HFF-Myc (cell line): ENCODE results near the gene PRSS21.

Experiments
- DNase-seq: peaks from one replicate; pipeline ENCODE4 v3.0.0-alpha.2; 2011; ENCODE audit warnings: low read depth; ENCODE audit errors: extremely low read depth
- H3K4me3 ChIP-seq: replicated peaks from 2 replicates; pipeline ENCODE4 v1.5.1; 2011; ENCODE audit warnings: low read depth, mild to moderate bottlenecking, control low read depth, low read length
- TF ChIP-seq, protein P1 (sequence below): IDR thresholded peaks from 2 replicates; pipeline ENCODE4 v1.5.1; 2012; ENCODE audit warnings: mild to moderate bottlenecking, low read depth, low read length, control low read depth; ENCODE audit errors: missing control alignments

PRSS21 gene

DNA sequence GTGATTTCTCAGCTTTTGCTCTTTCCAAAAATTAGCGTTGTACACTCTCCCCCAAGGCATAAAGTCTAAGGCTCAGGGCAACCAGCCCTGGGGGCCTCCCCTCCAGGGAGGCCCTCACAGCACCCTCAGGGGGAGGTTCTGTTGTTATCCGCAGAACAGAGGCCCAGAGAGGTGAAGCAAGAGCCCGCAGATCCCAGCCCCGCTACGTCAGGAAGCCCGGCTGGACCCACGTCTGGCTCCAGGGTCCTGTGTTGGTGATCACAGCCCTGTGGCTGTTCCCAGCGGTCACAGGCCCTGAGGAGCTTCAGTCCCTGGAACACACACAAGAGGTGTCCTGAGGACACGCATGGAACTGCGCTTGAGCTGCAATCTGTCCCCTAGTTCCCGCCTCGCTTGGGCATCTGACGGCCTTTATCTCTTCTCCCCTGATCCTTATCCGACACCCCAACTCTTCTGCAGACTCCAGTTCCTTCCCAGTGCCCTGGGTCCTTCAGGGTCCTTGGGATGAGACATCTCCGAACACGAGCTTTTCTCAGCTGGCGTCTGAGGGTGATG, 11.9 kb downstream of the PRSS21 start:
- H3K4me3 ChIP-seq = no peak overlapping the region
- no peak for DNase-seq
- TF ChIP-seq, protein P1, sequence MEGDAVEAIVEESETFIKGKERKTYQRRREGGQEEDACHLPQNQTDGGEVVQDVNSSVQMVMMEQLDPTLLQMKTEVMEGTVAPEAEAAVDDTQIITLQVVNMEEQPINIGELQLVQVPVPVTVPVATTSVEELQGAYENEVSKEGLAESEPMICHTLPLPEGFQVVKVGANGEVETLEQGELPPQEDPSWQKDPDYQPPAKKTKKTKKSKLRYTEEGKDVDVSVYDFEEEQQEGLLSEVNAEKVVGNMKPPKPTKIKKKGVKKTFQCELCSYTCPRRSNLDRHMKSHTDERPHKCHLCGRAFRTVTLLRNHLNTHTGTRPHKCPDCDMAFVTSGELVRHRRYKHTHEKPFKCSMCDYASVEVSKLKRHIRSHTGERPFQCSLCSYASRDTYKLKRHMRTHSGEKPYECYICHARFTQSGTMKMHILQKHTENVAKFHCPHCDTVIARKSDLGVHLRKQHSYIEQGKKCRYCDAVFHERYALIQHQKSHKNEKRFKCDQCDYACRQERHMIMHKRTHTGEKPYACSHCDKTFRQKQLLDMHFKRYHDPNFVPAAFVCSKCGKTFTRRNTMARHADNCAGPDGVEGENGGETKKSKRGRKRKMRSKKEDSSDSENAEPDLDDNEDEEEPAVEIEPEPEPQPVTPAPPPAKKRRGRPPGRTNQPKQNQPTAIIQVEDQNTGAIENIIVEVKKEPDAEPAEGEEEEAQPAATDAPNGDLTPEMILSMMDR = no peak

DNA sequence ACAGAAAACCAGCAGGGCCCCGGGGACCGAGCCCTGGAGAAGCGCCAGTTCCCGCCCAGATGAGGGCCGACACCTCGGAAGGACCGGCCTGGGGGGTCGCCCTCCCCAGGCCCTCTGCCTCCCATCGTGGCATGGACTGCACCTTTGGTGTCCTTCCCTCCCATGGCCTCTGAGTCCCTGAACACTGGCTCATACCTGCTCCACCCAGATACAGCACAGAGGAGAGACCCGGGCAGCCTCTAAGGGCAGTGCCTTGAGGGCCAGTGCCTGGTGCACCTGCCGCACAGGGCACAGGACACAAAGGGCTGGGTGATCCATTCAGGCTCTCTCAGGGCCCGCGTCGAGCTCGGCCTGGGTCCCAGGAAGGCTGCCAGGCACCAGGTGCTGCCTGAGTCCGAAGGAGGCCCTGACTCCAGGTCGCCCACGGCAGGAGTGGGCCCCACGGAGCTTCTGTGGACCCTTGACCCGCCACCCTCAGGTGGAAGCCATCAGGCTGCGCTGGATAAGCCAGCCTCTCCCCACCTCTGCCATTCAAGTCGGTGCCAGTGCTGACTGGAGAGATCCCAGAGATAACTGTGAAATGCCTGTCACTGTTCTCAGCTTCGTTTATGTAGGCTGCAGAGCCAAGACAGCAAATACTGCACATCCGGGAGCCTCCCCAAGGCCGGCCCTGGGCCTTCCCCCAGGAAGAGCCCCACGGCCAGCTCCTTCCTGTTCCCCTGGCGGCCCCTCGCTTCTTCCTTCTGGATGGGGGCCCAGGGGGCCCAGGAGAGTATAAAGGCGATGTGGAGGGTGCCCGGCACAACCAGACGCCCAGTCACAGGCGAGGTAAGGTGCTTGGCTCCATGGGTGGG, 12.7 kb downstream of the PRSS21 start, which contains the start of gene ZG16B:
Gene ZG16B (plus strand): TSS at position 803 of the 854 bp plus-strand sequence. CDS start 139 bp downstream, outside the sequence.
- no peak for DNase-seq
- TF ChIP-seq, protein P1 = no peak
- H3K4me3 ChIP-seq = no peak within 1 kb of the TSS

DNA sequence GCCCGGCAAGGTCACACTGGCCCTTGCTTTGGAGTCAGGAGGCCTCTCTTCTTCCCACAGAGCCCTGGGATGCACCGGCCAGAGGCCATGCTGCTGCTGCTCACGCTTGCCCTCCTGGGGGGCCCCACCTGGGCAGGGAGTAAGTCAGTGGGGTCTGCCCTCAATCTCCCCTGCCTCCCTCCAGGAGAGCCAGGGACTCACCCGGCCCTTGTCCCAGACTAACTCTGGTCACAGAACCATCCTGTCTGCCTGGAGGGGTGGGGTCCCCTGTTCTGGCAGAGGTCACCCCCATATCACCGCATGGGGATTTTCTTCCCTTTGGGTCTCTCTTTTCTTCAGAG, 13.3 kb downstream of the PRSS21 start:
- H3K4me3 ChIP-seq = no peak overlapping the region

DNA sequence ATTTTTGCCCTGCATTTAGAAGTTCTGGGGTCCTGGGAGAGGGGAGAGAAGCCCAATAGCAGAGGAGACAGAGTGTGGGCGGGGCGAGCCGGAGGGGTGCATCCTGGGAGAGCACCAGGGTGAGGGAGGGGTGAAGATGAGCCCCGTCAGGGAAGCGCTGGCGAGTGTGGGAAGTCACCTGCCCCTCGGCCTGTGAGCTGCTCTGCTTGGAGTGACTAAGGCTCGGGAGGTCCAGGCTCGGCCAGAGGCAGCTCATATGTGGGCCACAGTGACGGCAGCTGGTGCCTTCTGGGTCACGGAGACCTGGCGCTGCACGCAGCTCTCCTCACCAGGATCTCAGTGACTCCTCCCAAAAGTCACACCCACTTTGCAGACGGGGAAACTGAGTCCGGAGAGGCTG, 14.2 kb downstream of the PRSS21 start:
- H3K4me3 ChIP-seq = no peak overlapping the region
- no peak for DNase-seq
- TF ChIP-seq, protein P1 = no peak

More for the DNA sequence above, 13.3 kb downstream of the PRSS21 start:
- TF ChIP-seq, protein P1 = no peak
- no peak for DNase-seq

DNA sequence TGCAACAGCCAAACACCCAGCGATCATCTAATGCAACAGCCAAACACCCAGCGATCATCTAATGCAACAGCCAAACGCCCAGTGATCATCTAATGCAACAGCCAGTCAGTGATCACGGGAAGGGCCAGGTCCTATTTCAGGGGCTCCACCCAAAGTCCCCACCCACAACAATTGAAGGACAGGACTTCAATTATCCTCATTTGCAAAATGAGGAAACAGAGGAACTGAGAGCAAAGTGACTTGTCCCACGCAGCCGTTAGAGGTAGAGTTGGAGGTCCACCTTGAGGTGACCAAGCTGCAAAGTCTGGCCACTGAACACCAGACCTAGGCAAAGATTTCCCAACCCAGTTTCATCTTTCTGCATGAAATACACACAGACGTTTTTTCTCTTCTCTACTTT, 16.7 kb downstream of the PRSS21 start:
- TF ChIP-seq, protein P1 = no peak
- H3K4me3 ChIP-seq = no peak overlapping the region
- DNase-seq = no peak

DNA sequence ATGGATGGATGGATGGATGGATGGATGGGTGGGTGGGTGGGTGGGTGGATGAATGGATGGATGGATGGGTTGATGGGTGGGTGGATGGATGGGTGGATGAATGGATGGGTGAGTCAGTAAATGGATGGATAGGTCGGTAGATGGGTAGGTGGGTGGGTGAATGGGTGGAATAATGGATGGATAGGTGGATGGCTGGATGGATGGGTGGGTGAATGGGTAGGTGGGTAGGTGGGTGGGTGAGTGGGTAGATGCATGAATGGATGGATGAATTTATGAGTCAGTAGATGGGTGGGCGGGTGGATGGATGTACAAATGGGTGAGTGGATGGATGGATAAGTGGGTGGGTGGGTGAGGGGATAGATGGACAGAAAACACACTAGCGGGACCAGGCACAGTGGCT, 17.9 kb downstream of the PRSS21 start:
- no peak overlapping the region for H3K4me3 ChIP-seq
- TF ChIP-seq, protein P1 = no peak
- DNase-seq = no peak
